ENCODE data around the gene P3H1.

- TF ChIP-seq CTCF (IDR thresholded peaks at IDR 0.05), result no peak
- TF ChIP-seq POLR2A (IDR thresholded peaks at IDR 0.05), result no peak
- no peak for TF ChIP-seq EP300 (IDR thresholded peaks at IDR 0.05)
Observed at GRCh38 chr1:42767510-42768000, 727 bp upstream of the P3H1 start.
